ENCODE measurements around the gene PNRC2.
"Not testable (repeated sequence)": the region's sequence is repeated elsewhere in the genome, so short reads cannot be mapped to it uniquely, and the experiment has no call there.

PNRC2 gene

DNA sequence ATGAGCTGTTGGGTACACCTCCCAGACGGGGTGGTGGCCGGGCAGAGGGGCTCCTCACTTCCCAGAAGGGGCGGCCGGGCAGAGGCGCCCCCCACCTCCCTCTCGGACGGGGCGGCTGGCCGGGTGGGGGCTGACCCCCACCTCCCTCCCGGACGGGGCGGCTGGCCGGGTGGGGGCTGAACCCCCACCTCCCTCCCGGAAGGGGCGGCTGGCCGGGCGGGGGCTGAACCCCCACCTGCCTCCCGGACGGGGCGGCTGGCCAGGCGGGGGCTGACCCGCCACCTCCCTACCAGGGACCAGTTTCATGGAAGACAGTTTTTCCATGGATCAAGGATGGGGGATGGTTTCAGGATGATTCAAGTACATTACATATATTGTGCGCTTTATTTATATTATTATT lies 27.4 kb downstream of the PNRC2 start:
- DNase-seq: not testable (repeated sequence)

DNA sequence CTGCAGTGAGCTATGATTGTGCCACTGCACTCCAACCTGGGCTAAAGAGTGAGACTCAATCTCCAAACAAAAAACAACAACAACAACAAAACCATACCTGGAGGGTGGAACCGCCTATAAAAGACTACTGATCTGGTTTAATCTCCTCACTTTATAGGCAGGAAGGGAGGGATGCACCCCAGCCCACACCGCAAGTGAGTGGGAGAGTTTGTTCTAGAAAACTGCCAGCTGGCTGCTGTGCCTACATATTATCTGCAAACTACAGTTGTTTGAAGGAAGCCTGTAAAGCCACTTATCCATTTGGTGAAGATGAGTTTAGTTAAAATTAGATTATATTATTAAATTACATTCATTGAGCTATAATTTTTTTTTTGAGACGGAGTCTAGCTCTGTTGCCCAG lies 29.6 kb downstream of the PNRC2 start:
- no peak for DNase-seq

DNA sequence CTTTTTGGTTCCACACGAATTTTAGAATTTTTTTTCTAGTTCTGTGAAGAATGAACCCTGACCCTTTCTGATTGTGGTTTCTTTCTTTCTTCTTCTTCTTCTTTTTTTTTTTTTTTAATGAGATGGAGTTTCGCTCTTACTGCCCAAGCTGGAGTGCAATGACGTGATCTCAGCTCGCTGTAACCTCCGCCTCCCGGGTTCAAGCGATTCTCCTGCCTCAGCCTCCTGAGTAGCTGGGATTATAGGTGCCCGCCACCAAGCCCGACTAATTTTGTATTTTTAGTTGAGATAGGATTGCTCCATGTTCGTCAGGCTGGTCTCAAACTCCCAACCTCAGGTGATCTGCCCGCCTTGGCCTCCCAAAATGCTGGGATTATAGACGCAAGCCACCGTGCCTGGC lies 32.4 kb downstream of the PNRC2 start:
- DNase-seq: not testable (repeated sequence)

DNA sequence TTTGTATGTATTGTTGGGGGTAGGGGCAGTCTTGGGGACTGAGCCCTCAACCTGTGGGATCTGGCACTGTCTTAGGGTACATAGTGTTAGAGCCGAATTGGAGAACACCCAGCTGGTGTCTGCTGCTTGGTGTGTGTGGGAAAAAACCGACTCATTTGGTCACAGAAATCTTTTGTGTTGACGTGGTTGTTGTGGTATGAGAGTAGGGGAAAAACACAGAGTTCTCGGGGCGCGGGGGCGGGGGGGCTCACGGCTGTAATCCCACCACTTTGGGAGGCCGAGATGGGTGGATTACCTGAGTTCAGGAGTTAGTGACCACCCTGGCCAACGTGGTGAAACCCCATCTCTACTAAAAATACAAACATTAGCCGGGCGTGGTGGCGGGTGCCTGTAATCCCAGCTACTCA lies 35.8 kb downstream of the PNRC2 start:
- DNase-seq: no peak

DNA sequence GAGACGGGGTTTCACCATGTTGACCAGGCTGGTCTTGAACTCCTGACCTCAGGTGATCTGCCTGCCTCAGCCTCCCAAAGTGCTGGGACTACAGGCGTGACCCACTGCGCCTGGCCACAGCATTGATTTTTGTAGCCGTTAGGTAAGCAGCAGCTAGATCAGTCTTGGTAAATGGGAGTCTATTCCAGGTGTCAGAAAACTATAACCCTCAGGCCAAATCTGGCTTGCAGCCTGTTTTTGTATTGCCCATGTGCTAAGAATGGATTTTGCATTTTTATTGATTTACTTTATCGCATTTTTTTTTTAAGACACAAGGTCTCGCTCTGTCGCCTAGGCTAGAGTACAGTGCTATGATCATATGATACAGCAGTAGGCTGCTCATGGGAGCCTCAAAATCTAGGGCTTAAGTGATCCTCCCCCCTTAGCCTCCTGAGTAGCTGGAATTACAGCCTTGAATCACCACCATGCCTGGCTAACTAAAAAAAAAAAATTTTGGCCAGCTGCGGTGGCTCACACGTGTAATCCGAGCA lies 37.1 kb downstream of the PNRC2 start:
- no peak for DNase-seq

DNA sequence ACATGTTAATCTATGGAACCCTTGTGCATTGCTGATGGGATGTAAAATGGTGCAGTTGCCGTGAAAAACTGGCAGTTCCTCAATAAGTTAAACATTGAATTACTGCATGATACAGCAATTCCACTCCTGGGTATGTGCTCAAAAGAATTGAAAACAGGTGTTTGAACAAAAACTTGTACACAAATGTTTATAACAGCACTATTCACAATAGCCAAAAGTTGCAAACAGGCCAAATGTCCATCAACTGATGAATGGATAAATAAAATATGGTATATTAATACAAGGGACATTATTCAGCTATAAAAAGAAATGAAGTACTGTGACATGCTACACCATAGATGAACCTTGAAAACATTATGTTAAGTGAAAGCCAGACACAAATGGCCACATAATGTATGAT lies 38.2 kb downstream of the PNRC2 start:
- DNase-seq: no peak

DNA sequence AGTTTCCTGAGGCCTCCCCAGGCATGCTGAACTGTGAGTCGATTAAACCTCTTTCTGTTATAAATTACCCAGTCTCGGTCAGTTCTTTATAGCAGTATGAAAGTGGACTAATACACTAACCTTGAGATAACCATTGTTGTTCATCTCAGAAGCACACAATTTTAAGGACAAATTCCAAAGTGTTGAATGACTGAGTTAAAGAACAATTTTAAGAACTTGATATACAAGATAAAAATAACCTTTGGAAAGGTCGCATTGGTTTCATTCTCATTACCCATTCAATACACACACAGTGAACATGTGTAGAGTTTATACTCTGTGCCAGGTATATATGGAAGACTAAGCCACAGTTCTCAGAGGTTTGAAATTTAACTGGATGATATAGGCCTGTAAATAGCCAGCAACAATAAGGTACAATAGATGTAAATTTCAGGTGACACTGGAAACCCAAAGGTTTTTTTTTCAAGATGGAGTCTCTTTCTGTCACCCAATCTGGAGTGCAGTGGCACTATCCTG lies 39.6 kb downstream of the PNRC2 start:
- DNase-seq: no peak

DNA sequence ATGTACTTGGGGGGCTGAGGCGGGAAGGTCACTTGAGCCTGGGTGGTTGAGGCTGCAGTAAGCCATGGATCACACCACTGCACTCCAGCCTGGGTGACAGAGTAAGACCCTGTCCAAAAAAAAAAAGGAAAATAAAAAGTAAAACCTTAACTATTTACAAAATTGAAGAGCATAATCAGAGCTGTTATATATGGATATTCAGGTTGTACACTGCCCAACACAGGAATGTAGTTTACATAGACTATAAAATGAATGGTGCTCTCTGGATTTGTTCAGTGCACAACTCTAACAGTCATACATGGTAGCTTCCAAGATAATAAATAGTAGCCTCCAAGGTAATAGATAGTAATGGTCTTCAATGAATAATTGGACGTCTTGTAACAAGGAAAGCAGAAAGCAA lies 43.1 kb downstream of the PNRC2 start:
- DNase-seq: no peak

DNA sequence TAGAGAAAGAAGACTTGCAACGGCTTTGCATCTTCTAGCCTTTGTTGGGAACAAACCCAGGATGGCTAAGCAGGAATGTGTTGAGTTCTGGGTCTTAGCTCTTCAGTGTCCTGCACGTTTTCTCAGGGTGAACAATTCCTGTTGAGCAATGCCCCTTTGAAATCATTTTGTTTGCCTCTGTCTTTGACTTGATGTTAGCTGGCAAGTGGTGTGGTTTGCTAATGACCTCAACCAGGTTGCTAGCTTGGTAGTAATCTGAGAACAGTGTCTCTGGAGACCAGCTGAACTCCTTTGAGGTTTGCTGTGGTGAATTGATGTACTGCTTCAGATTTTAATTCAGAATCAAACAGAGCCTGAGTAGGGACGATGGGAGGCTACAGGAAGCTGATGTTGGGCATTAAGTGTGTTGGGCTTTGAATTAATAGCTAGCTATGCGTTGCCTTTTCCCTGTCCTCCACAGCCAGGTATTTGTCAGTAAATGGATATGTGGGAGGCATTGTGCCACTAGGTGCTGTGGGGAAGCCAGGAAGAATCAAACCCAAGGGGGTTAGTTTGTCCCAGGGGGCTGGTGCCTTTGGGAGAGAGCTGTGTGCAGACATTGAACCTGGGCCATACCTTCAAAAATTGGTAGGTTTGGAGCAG lies 43.8 kb downstream of the PNRC2 start:
- no peak for DNase-seq

DNA sequence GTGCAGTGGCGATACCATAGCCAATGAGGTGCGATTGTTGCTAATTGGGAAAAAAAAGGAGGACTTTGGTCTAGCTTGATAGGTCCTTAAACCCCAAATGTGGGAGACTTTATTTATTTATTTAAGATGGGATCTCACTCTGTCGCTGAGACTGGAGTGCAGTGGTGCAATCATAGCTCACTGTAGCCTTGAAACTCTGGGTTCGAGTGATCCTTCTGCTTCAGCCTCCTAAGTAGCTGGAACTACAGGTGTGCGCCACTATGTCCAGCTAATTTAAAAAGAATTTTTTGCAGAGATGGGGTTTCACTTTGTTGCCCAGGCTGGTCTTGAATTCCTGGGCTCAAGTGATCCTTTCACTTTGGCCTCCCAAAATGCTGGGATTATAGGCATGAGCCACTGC lies 44.5 kb downstream of the PNRC2 start:
- no peak for DNase-seq

DNA sequence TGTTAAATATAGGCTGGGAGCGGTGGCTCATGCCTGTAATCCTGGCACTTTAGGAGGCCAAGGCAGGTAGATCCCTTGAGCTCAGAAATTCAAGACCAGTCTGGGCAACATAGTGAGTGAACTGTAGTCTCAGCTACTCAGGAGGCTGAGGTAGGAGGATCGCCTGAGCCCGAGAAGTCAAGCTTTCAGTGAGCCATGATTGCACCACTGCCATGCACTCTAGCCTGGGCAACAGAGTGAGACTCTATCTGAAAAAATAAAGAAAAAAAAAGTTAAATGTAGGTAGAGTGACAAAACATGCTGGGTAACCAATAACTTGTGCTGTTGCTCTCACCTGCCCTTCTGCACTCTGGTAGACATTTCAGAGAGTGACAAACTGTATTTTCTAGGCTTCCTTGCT lies 45.5 kb downstream of the PNRC2 start:
- DNase-seq: no peak

DNA sequence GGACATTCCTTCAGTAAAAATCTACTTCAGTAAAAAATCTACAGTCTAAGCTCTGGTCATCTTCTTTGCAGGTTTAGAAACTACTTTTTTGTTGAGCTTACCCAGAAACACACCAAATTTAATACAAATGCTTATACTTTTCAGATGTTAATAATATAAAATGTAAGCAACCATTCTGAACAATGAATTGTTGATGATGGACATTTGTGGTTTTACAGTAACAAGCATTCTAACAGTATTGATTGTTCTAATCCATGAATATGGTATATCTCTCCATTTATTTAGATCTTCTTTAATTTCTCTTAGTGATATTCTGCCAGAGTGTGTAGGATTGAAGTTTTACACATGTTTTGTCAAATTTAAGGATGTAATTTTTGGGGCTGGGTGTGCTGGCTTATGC lies 47.5 kb downstream of the PNRC2 start:
- DNase-seq: no peak

DNA sequence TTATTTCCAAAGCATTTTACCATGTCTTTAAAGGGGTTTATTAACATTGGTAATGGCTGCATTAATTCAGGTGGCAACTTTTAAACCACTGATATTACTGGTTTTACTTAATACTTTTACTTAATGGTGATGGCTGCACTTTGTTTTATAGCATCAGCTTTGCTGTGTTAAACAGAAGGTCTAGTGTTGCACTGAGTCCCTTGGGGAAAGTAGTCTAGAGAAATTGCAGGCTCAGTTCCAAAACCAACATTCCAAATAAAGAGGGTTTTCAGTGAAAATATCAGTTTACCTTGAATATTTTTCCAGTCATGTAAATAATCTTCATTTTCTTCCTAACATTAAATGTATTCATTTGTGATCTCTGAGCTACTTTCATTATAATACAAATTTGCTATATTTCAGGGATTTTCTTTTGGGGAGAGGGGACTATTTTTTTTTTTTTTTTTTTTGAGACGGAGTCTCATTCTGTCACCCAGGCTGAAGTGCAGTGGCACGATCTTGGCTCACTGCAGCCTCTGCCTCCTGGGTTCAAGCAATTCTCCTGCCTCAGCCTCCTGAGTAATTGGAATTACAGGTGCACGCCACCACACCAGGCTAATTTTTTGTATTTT lies 49.1 kb downstream of the PNRC2 start:
- not testable (repeated sequence) for DNase-seq

DNA sequence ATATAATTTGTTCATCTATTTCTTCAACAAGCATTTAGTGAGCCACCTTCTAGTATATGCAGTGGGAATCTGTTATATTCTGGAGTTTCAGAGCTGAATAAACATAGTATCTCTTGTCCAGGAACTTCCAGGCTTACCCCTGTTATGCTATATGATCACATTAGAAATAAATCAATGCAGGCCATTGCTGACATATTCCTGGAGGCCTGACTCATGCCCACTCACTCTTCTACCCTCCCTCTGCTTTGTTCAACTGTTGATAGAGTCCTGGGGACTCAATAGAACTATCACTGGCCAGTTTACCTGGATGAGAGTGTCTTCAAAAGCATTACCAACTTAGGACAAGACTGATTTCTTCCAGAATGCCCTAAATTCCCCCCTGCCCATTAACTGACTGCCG lies 49.8 kb downstream of the PNRC2 start:
- DNase-seq: no peak

DNA sequence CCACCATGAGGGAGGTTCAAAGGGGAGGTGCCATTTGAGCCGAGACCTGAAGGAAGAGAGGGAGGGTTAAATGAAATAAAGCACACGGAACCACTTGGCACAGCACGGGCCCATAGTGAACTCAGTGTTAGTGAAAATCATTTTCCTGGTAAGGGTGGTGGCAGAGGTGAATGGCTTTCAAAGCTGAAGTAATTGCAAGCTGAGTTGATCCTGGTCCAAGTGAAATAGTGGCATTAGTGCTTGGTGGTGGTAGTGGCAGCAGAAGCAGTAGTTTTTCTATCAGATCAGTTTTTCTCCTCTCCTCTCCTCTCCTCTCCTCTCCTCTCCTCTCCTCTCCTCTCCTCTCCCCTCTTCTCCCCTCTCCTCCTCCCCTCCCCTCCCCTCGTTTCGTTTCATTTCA lies 51.0 kb downstream of the PNRC2 start:
- no peak for DNase-seq

DNA sequence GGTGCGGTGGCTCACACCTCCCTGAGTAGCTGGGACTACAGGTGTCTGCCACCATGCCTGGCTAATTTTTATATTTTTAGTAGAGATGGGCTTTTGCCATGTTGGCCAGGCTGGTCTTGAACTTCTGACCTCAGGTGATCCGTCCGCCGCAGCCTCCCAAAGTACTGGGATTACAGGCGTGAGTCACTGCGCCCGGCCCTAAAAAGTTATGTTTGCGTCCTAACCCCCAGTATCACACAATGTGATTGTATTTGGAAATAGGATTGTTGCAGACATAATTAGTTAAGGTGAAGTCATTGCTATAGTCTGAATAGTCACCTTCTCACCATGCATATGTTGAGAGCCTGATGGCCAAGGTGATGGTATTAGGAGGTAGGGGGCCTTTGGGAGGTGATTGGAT lies 53.2 kb downstream of the PNRC2 start:
- not testable (repeated sequence) for DNase-seq

Measured in hypothalamus (tissue), 51 donors.